Loucy (cell line): ENCODE measurements around the gene MICAL3.

Experiments
- CTCF ChIP-seq: fragments of 200-600 bp; sonication (generic); conservative IDR thresholded peaks from 2 replicates; pipeline ENCODE4 v1.5.1; 2014; ENCODE audit warnings: mild to moderate bottlenecking, antibody characterized with exemption, low read length
- EZH2phosphoT487 ChIP-seq: fragments of 200-600 bp; IDR thresholded peaks from 2 replicates; pipeline ENCODE4 v1.6.1; 2018; ENCODE audit warnings: antibody characterized with exemption, mild to moderate bottlenecking, moderate library complexity, borderline replicate concordance

- TF ChIP-seq CTCF (no peak), EZH2phosphoT487 (no peak)
Observed at GRCh38 chr22:17890892-17891291, 133.5 kb downstream of the MICAL3 start.
